Measurements from ENCODE around the gene ABCC3.
A peak's percentile ranks its signal among the peaks of the same experiment; 100 is the strongest.

The ABCC3 gene

GRCh38 chr17:50630524-50631194, 4.0 kb upstream of the ABCC3 start:
- Histone ChIP-seq H4K8ac (ENCODE audit: low read length) (no peak overlapping the region), H3K9me3 (ENCODE audit: control insufficient read depth, low read length) (no peaks in the 10 kb centered on the region), H3K4me3 (ENCODE audit: insufficient read depth in 1 of 2, low read depth in 1 of 2, low read length in 2 of 2) (no peak overlapping the region), H4K91ac (ENCODE audit: low read length) (no peak overlapping the region), H3K14ac (ENCODE audit: low read length in 2 of 2) (no peak overlapping the region), H3K27me3 (ENCODE audit: control insufficient read depth in 1 of 2, insufficient read depth in 1 of 2, low read length in 2 of 2) (peaks cover 0 to 31% of the 10 kb centered on the region in 2 experiments), H2BK12ac (ENCODE audit: low read length in 2 of 2) (no peak overlapping the region), H2AK5ac (ENCODE audit: low read length, severe bottlenecking) (no peak overlapping the region), H2AFZ (ENCODE audit: low read depth, low read length) (no peak overlapping the region), H3K79me1 (replicated peaks; ENCODE audit: low read length, poor library complexity, severe bottlenecking) (peaks cover 3% of the 10 kb centered on the region), H3K27ac (ENCODE audit: low read length, poor library complexity, severe bottlenecking) (no peak overlapping the region), H3K4me2 (ENCODE audit: low read length, poor library complexity, severe bottlenecking) (no peak overlapping the region), H2BK120ac (ENCODE audit: low read depth, low read length) (no peak overlapping the region), H3K4me1 (ENCODE audit: control insufficient read depth, insufficient read depth, low read depth, low read length) (peaks cover 33% of the 10 kb centered on the region), H3K9ac (ENCODE audit: low read length) (no peak overlapping the region), H3K23ac (ENCODE audit: low read length in 2 of 2) (no peak overlapping the region), H3K36me3 (ENCODE audit: control insufficient read depth in 1 of 2, insufficient read depth in 2 of 2, low read depth in 1 of 2, low read length in 2 of 2) (no peaks in the 10 kb centered on the region), H3K18ac (ENCODE audit: low read depth in 1 of 2, low read length in 2 of 2) (no peak overlapping the region), H2BK15ac (ENCODE audit: low read depth, poor library complexity, severe bottlenecking) (no peak overlapping the region), H3K4ac (ENCODE audit: low read depth in 1 of 2, low read length in 2 of 2) (no peak overlapping the region), H2BK5ac (ENCODE audit: low read depth, low read length, poor library complexity, severe bottlenecking) (no peak overlapping the region)
- WGBS = 61% methylated on average over 7 of the region's 7 CpGs
- no peak for DNase-seq

- Histone ChIP-seq H3K14ac (ENCODE audit: low read length in 2 of 2) (no peak overlapping the region), H4K91ac (ENCODE audit: low read length) (no peak overlapping the region), H3K9me3 (ENCODE audit: control insufficient read depth, low read length) (no peaks in the 10 kb centered on the region), H3K9ac (ENCODE audit: low read length) (no peak overlapping the region), H3K18ac (ENCODE audit: low read depth in 1 of 2, low read length in 2 of 2) (no peak overlapping the region), H3K79me1 (replicated peaks; ENCODE audit: low read length, poor library complexity, severe bottlenecking) (peaks cover 3% of the 10 kb centered on the region), H2BK120ac (ENCODE audit: low read depth, low read length) (no peak overlapping the region), H3K36me3 (ENCODE audit: control insufficient read depth in 1 of 2, insufficient read depth in 2 of 2, low read depth in 1 of 2, low read length in 2 of 2) (no peaks in the 10 kb centered on the region), H2BK15ac (ENCODE audit: low read depth, poor library complexity, severe bottlenecking) (no peak overlapping the region), H3K4me3 (ENCODE audit: insufficient read depth in 1 of 2, low read depth in 1 of 2, low read length in 2 of 2) (no peak overlapping the region), H3K23ac (ENCODE audit: low read length in 2 of 2) (no peak overlapping the region), H3K4ac (ENCODE audit: low read depth in 1 of 2, low read length in 2 of 2) (no peak overlapping the region), H3K4me2 (ENCODE audit: low read length, poor library complexity, severe bottlenecking) (no peak overlapping the region), H2BK5ac (ENCODE audit: low read depth, low read length, poor library complexity, severe bottlenecking) (no peak overlapping the region), H2BK12ac (ENCODE audit: low read length in 2 of 2) (no peak overlapping the region), H2AK5ac (ENCODE audit: low read length, severe bottlenecking) (no peak overlapping the region), H3K27me3 (ENCODE audit: control insufficient read depth in 1 of 2, insufficient read depth in 1 of 2, low read length in 2 of 2) (peaks cover 0 to 31% of the 10 kb centered on the region in 2 experiments), H2AFZ (ENCODE audit: low read depth, low read length) (no peak overlapping the region), H4K8ac (ENCODE audit: low read length) (no peak overlapping the region), H3K27ac (ENCODE audit: low read length, poor library complexity, severe bottlenecking) (no peak overlapping the region), H3K4me1 (ENCODE audit: control insufficient read depth, insufficient read depth, low read depth, low read length) (peaks cover 29% of the 10 kb centered on the region)
- no peak for DNase-seq
- WGBS = 77% methylated on average over 11 of the region's 11 CpGs
Observed at GRCh38 chr17:50631195-50631907, 3.3 kb upstream of the ABCC3 start.

GRCh38 chr17:50631908-50632571, 2.6 kb upstream of the ABCC3 start:
- H3K4me1 ChIP-seq (ENCODE audit: control insufficient read depth, insufficient read depth, low read depth, low read length) = peaks cover 35% of the 10 kb centered on the region
- no peak overlapping the region for H3K4me2 ChIP-seq (ENCODE audit: low read length, poor library complexity, severe bottlenecking)
- H3K36me3 ChIP-seq (ENCODE audit: control insufficient read depth in 1 of 2, insufficient read depth in 2 of 2, low read depth in 1 of 2, low read length in 2 of 2) = no peaks in the 10 kb centered on the region
- H4K8ac ChIP-seq (ENCODE audit: low read length) = no peak overlapping the region
- H3K23ac ChIP-seq (ENCODE audit: low read length in 2 of 2) = no peak overlapping the region
- H2AFZ ChIP-seq (ENCODE audit: low read depth, low read length) = no peak overlapping the region
- no peak overlapping the region for H2BK12ac ChIP-seq (ENCODE audit: low read length in 2 of 2)
- peaks cover 3% of the 10 kb centered on the region for H3K79me1 ChIP-seq (replicated peaks; ENCODE audit: low read length, poor library complexity, severe bottlenecking)
- no peak for DNase-seq
- H3K4me3 ChIP-seq (ENCODE audit: insufficient read depth in 1 of 2, low read depth in 1 of 2, low read length in 2 of 2) = no peak overlapping the region
- no peak overlapping the region for H3K18ac ChIP-seq (ENCODE audit: low read depth in 1 of 2, low read length in 2 of 2)
- peaks cover 0 to 31% of the 10 kb centered on the region in 2 experiments for H3K27me3 ChIP-seq (ENCODE audit: control insufficient read depth in 1 of 2, insufficient read depth in 1 of 2, low read length in 2 of 2)
- no peak overlapping the region for H3K9ac ChIP-seq (ENCODE audit: low read length)
- no peak overlapping the region for H2BK120ac ChIP-seq (ENCODE audit: low read depth, low read length)
- no peak overlapping the region for H2AK5ac ChIP-seq (ENCODE audit: low read length, severe bottlenecking)
- H2BK15ac ChIP-seq (ENCODE audit: low read depth, poor library complexity, severe bottlenecking) = no peak overlapping the region
- no peak overlapping the region for H3K27ac ChIP-seq (ENCODE audit: low read length, poor library complexity, severe bottlenecking)
- H4K91ac ChIP-seq (ENCODE audit: low read length) = no peak overlapping the region
- H2BK5ac ChIP-seq (ENCODE audit: low read depth, low read length, poor library complexity, severe bottlenecking) = no peak overlapping the region
- no peak overlapping the region for H3K4ac ChIP-seq (ENCODE audit: low read depth in 1 of 2, low read length in 2 of 2)
- 79% methylated on average over 8 of the region's 9 CpGs for WGBS
- H3K9me3 ChIP-seq (ENCODE audit: control insufficient read depth, low read length) = no peaks in the 10 kb centered on the region
- H3K14ac ChIP-seq (ENCODE audit: low read length in 2 of 2) = no peak overlapping the region

- H3K4me2 ChIP-seq (ENCODE audit: low read length, poor library complexity, severe bottlenecking) = no peak overlapping the region
- H3K23ac ChIP-seq (ENCODE audit: low read length in 2 of 2) = no peak overlapping the region
- H2BK15ac ChIP-seq (ENCODE audit: low read depth, poor library complexity, severe bottlenecking) = no peak overlapping the region
- no peak overlapping the region for H2AFZ ChIP-seq (ENCODE audit: low read depth, low read length)
- H3K79me1 ChIP-seq (replicated peaks; ENCODE audit: low read length, poor library complexity, severe bottlenecking) = peaks cover 3% of the 10 kb centered on the region
- no peak overlapping the region for H4K91ac ChIP-seq (ENCODE audit: low read length)
- H2BK5ac ChIP-seq (ENCODE audit: low read depth, low read length, poor library complexity, severe bottlenecking) = no peak overlapping the region
- no peaks in the 10 kb centered on the region for H3K36me3 ChIP-seq (ENCODE audit: control insufficient read depth in 1 of 2, insufficient read depth in 2 of 2, low read depth in 1 of 2, low read length in 2 of 2)
- no peak overlapping the region for H3K18ac ChIP-seq (ENCODE audit: low read depth in 1 of 2, low read length in 2 of 2)
- no peak overlapping the region for H2BK120ac ChIP-seq (ENCODE audit: low read depth, low read length)
- no peaks in the 10 kb centered on the region for H3K9me3 ChIP-seq (ENCODE audit: control insufficient read depth, low read length)
- peaks cover 33% of the 10 kb centered on the region for H3K4me1 ChIP-seq (ENCODE audit: control insufficient read depth, insufficient read depth, low read depth, low read length)
- no peak overlapping the region for H2BK12ac ChIP-seq (ENCODE audit: low read length in 2 of 2)
- no peak overlapping the region for H3K4me3 ChIP-seq (ENCODE audit: insufficient read depth in 1 of 2, low read depth in 1 of 2, low read length in 2 of 2)
- H3K4ac ChIP-seq (ENCODE audit: low read depth in 1 of 2, low read length in 2 of 2) = no peak overlapping the region
- H2AK5ac ChIP-seq (ENCODE audit: low read length, severe bottlenecking) = peak overlapping the region; percentile 10
- peaks cover 0 to 29% of the 10 kb centered on the region in 2 experiments for H3K27me3 ChIP-seq (ENCODE audit: control insufficient read depth in 1 of 2, insufficient read depth in 1 of 2, low read length in 2 of 2)
- no peak overlapping the region for H3K27ac ChIP-seq (ENCODE audit: low read length, poor library complexity, severe bottlenecking)
- H3K14ac ChIP-seq (ENCODE audit: low read length in 2 of 2) = no peak overlapping the region
- DNase-seq = no peak
- H3K9ac ChIP-seq (ENCODE audit: low read length) = no peak overlapping the region
- whole genome bisulfite sequencing = 94% methylated on average over 5 of the region's 5 CpGs
- H4K8ac ChIP-seq (ENCODE audit: low read length) = no peak overlapping the region
Observed at GRCh38 chr17:50632637-50633036, 2.0 kb upstream of the ABCC3 start.
